Adrenal gland (tissue), 5 donors: Measurements from ENCODE around the gene CLDN10.

ENCODE experiments used
- CTCF ChIP-seq, 6 experiments: fragments of 450-650 bp in 4 of 6; fragments of 200-600 bp in 2 of 6; sonication (generic) in 1 of 6; IDR thresholded peaks; 1 replicate in 5 of 6; 2 replicates in 1 of 6; pipeline versions ENCODE4 v1.5.1 to v1.8.0; 2016 to 2021; ENCODE audit warnings: antibody characterized with exemption in 6 of 6, mild to moderate bottlenecking in 2 of 6, moderate library complexity in 1 of 6
- POLR2A ChIP-seq, 2 donors: fragments of 450-650 bp; IDR thresholded peaks; one replicate each; pipeline ENCODE4 v1.6.1; 2017; ENCODE audit warnings: antibody characterized with exemption in 2 of 2, mild to moderate bottlenecking in 2 of 2, moderate library complexity in 1 of 2
- donor health status: DM: no; HTN: no; CAD: no.

GRCh38 chr13:95553581-95554385 lies 1.3 kb downstream of the CLDN10 start:
- TF ChIP-seq POLR2A (IDR thresholded peaks at IDR 0.05), result no peak
- no peak for TF ChIP-seq CTCF (IDR thresholded peaks at IDR 0.05)
